ENCODE data around the gene AVPR1B.

- TF ChIP-seq NFE2L2 (IDR thresholded peaks at IDR 0.05; ENCODE audit: low read length) (no peak), PHF5A (CRISPR knock-in tag; IDR thresholded peaks at IDR 0.05; ENCODE audit: low read depth, unreplicated experiment) (no peak), HNRNPLL (IDR thresholded peaks at IDR 0.05; ENCODE audit: low read depth, low read length, poor library complexity, severe bottlenecking) (no peak), HES4 (CRISPR knock-in tag; IDR thresholded peaks at IDR 0.05; ENCODE audit: borderline replicate concordance) (no peak), CREB1 (IDR thresholded peaks at IDR 0.05) (no peak), CREB1 (CRISPR knock-in tag; IDR thresholded peaks at IDR 0.05) (no peak), GATAD2A (CRISPR knock-in tag; IDR thresholded peaks at IDR 0.05) (no peak), HNRNPK (IDR thresholded peaks at IDR 0.05; ENCODE audit: low read depth, low read length, poor library complexity, severe bottlenecking) (no peak), ZFP1 (CRISPR knock-in tag; IDR thresholded peaks at IDR 0.05) (no peak), JUND (CRISPR knock-in tag; IDR thresholded peaks at IDR 0.05) (no peak), SETDB1 (CRISPR knock-in tag; IDR thresholded peaks at IDR 0.05; ENCODE audit: borderline replicate concordance) (no peak), ZNF432 (CRISPR knock-in tag; IDR thresholded peaks at IDR 0.05; ENCODE audit: borderline replicate concordance) (no peak), ZNF121 (CRISPR knock-in tag; IDR thresholded peaks at IDR 0.05) (no peak), ZNF263 (CRISPR knock-in tag; IDR thresholded peaks at IDR 0.05) (0 out of 2 replicates have a peak, but pooled peaks have one; percentile 32)
- TF ChIP-seq, protein P1, sequence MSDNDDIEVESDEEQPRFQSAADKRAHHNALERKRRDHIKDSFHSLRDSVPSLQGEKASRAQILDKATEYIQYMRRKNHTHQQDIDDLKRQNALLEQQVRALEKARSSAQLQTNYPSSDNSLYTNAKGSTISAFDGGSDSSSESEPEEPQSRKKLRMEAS (IDR thresholded peaks at IDR 0.05): no peak
Observed at GRCh38 chr1:206082831-206083695, 34.1 kb downstream of the AVPR1B start.
